SU-DHL-6 (cell line): ENCODE data around the gene CATSPERD.

Experiments used
- CTCF ChIP-seq: fragments of 200-600 bp; sonication (generic); IDR thresholded peaks from one replicate; pipeline ENCODE4 v1.5.1; 2017; ENCODE audit warnings: antibody characterized with exemption, mild to moderate bottlenecking, low read length, moderate library complexity; ENCODE audit not compliant: insufficient read depth, poor library complexity, severe bottlenecking
- EZH2phosphoT487 ChIP-seq: fragments of 200-600 bp; sonication (generic), shearing (Covaris generic); conservative IDR thresholded peaks from 2 replicates; pipeline ENCODE4 v1.6.1; 2018; ENCODE audit warnings: mild to moderate bottlenecking, antibody characterized with exemption, low read length, moderate library complexity, mixed read lengths

GRCh38 chr19:5706876-5707573, 13.4 kb upstream of the CATSPERD start:
- TF ChIP-seq CTCF: no peak
- TF ChIP-seq EZH2phosphoT487: no peak
